PC-9 (cell line): ENCODE data around the gene SLC66A3. TPM values are rescaled to one million over a fixed set of nuclear protein-coding genes. Genes with fewer than 3 reads are reported as not detected.

Experiments used
- BruUV-seq: library from RNA; stranded (reverse); fragments of 400-500 nt; replicated peaks from 2 replicates; lab custom pipeline; 2021; lab: Mats Ljungman, UMichigan
- CTCF ChIA-PET: fragments of 300-600 bp; sonication (Branson Sonifier 250); formaldehyde crosslinking; loops from one replicate; lab custom pipeline; 2022; ENCODE audit warnings: antibody characterized with exemption; lab: Charles Lee
- POLR2A ChIA-PET: fragments of 300-600 bp; sonication (Branson Sonifier 250); formaldehyde crosslinking; loops from one replicate; lab custom pipeline; 2022; ENCODE audit warnings: antibody characterized with exemption; ENCODE audit not compliant: unreplicated experiment; lab: Charles Lee
- DNase-seq, 2 experiments: peaks; one replicate each; pipeline versions ENCODE4 v3.0.0 to v3.0.0-alpha.2; 2015 to 2022; ENCODE audit warnings: mixed read lengths in 1 of 2
- H2AFZ ChIP-seq: fragments of 200-600 bp; sonication (generic); 2 replicates; pipeline ENCODE4 v1.8.1; 2017; ENCODE audit warnings: antibody characterized with exemption
- H3F3A ChIP-seq: fragments of 200-600 bp; sonication (generic); 2 replicates; pipeline ENCODE4 v1.8.1; 2017; ENCODE audit warnings: antibody characterized with exemption, mild to moderate bottlenecking, low read depth; ENCODE audit not compliant: insufficient read depth
- H3K27ac ChIP-seq: fragments of 200-600 bp; sonication (generic); 2 replicates; pipeline ENCODE4 v1.6.1; 2016; ENCODE audit warnings: mixed run types
- H3K27me3 ChIP-seq: fragments of 200-600 bp; sonication (generic); 2 replicates; pipeline ENCODE4 v1.6.1; 2016; ENCODE audit warnings: low read depth, mixed run types; ENCODE audit not compliant: insufficient read depth
- H3K36me3 ChIP-seq: fragments of 200-600 bp; sonication (generic); 2 replicates; pipeline ENCODE4 v1.6.1; 2016; ENCODE audit warnings: low read depth, mixed run types
- H3K4me1 ChIP-seq: fragments of 200-600 bp; sonication (generic); replicated peaks from 2 replicates; pipeline ENCODE4 v1.6.1; 2016; ENCODE audit warnings: mixed run types; ENCODE audit not compliant: insufficient read depth
- H3K4me2 ChIP-seq: fragments of 200-600 bp; sonication (generic); 2 replicates; pipeline ENCODE4 v1.6.1; 2017; ENCODE audit warnings: mixed run types
- H3K4me3 ChIP-seq: fragments of 200-600 bp; sonication (generic); 2 replicates; pipeline ENCODE4 v1.6.1; 2016; ENCODE audit warnings: mixed run types
- H3K79me2 ChIP-seq: fragments of 200-600 bp; sonication (generic); 2 replicates; pipeline ENCODE4 v1.6.1; 2017; ENCODE audit warnings: low read depth, mixed run types
- H3K9me2 ChIP-seq: fragments of 200-600 bp; sonication (generic); 2 replicates; pipeline ENCODE4 v1.8.1; 2017; ENCODE audit warnings: mild to moderate bottlenecking; ENCODE audit not compliant: insufficient read depth
- H3K9me3 ChIP-seq: fragments of 200-600 bp; sonication (generic); 2 replicates; pipeline ENCODE4 v1.8.1; 2016; ENCODE audit warnings: low read depth; ENCODE audit not compliant: insufficient read depth
- H4K20me1 ChIP-seq: fragments of 200-600 bp; sonication (generic); 2 replicates; pipeline ENCODE4 v1.8.1; 2017; ENCODE audit not compliant: insufficient read depth
- EZH2 ChIP-seq: fragments of 200-600 bp; sonication (generic); IDR thresholded peaks from 2 replicates; pipeline ENCODE4 v1.8.0; 2017; ENCODE audit warnings: antibody characterized with exemption, low read depth
- intact Hi-C: fragments of 100-400 bp; cut with micrococcal nuclease; formaldehyde crosslinking; loops from one replicate; pipeline ENCODE4 v1.10.0; 2022; ENCODE audit not compliant: unreplicated experiment
- total RNA-seq: library from RNA; stranded (reverse); gene quantifications from 2 replicates; pipeline ENCODE4 v1.2.3, GENCODE V29; 2021
- TF ChIP-seq, protein P1 (sequence below): fragments of 200-600 bp; sonication (generic); conservative IDR thresholded peaks from 2 replicates; pipeline ENCODE4 v1.6.1; 2017; ENCODE audit warnings: mixed run types, antibody characterized with exemption, mild to moderate bottlenecking, moderate library complexity

Gene SLC66A3
- total RNA-seq, 1 experiment from 2014 or later = 11.9 TPM

GRCh38 chr2:11187731-11188130, 32.5 kb downstream of the SLC66A3 start:
- Histone ChIP-seq H3K27me3 (no peaks in the 10 kb centered on the region), H3K27ac (no peak overlapping the region), H4K20me1 (no peaks in the 10 kb centered on the region), H2AFZ (no peak overlapping the region), H3K4me1 (0 out of 2 replicates have a peak, but pooled peaks cover 5% of the 10 kb centered on the region), H3K36me3 (peaks cover 28% of the 10 kb centered on the region), H3K79me2 (no peaks in the 10 kb centered on the region), H3F3A (peaks cover 4% of the 10 kb centered on the region; the same call in 1 of the 2 replicates), H3K4me2 (no peak overlapping the region), H3K4me3 (no peak overlapping the region), H3K9me2 (no peaks in the 10 kb centered on the region), H3K9me3 (no peaks in the 10 kb centered on the region)
- intact Hi-C loops = no loop called here
- ChIA-PET CTCF (no interaction called here), POLR2A (no interaction called here)
- TF ChIP-seq, protein P1, sequence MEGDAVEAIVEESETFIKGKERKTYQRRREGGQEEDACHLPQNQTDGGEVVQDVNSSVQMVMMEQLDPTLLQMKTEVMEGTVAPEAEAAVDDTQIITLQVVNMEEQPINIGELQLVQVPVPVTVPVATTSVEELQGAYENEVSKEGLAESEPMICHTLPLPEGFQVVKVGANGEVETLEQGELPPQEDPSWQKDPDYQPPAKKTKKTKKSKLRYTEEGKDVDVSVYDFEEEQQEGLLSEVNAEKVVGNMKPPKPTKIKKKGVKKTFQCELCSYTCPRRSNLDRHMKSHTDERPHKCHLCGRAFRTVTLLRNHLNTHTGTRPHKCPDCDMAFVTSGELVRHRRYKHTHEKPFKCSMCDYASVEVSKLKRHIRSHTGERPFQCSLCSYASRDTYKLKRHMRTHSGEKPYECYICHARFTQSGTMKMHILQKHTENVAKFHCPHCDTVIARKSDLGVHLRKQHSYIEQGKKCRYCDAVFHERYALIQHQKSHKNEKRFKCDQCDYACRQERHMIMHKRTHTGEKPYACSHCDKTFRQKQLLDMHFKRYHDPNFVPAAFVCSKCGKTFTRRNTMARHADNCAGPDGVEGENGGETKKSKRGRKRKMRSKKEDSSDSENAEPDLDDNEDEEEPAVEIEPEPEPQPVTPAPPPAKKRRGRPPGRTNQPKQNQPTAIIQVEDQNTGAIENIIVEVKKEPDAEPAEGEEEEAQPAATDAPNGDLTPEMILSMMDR = no peak
- no peak for TF ChIP-seq EZH2
- BruUV-seq = no TSS peak
- DNase-seq = no peak

GRCh38 chr2:11196246-11196645, 41.0 kb downstream of the SLC66A3 start:
- TF ChIP-seq, protein P1 = no peak
- TF ChIP-seq EZH2 = no peak

DNA sequence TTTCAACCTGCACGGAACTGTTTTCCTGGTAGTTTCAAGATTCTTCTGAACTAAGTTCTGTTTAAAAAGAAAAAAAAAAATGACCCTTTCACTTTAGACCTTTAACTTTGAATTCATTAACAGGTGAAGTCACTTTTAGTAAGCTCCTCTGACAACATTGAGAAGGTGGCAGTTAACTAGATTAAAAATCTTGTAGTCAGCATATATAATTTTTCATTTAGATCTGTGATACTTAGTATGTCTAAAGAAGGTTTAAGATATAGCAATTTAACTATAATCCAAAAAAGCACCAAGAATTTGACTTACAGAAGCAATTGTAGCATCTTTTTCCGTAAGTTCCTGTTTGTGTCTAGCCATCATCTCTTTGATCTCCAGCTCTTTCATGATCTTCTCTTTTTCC, 45.4 kb downstream of the SLC66A3 start:
- Histone ChIP-seq H2AFZ (no peak overlapping the region), H3F3A (peaks cover 30% of the 10 kb centered on the region), H3K79me2 (no peaks in the 10 kb centered on the region), H3K9me2 (no peaks in the 10 kb centered on the region), H3K27ac (no peak overlapping the region), H3K27me3 (no peaks in the 10 kb centered on the region), H3K4me2 (no peak overlapping the region), H4K20me1 (no peaks in the 10 kb centered on the region), H3K9me3 (no peaks in the 10 kb centered on the region), H3K4me1 (peaks cover 30% of the 10 kb centered on the region), H3K36me3 (peaks cover 39% of the 10 kb centered on the region), H3K4me3 (no peak overlapping the region)
- no TSS peak for BruUV-seq
- no peak for TF ChIP-seq EZH2
- TF ChIP-seq, protein P1 = no peak
- ChIA-PET CTCF (no interaction called here), POLR2A (no interaction called here)
- intact Hi-C loops = no loop called here
- no peak for DNase-seq

More at GRCh38 chr2:11196246-11196645, 41.0 kb downstream of the SLC66A3 start:
- H3K36me3 ChIP-seq = peaks cover 55% of the 10 kb centered on the region
- no peaks in the 10 kb centered on the region for H3K79me2 ChIP-seq
- H3K4me1 ChIP-seq = 0 out of 2 replicates have a peak, but pooled peaks cover 8% of the 10 kb centered on the region
- no peaks in the 10 kb centered on the region for H3K27me3 ChIP-seq
- no peak overlapping the region for H3K4me3 ChIP-seq
- H3K27ac ChIP-seq = no peak overlapping the region
- peaks cover 8% of the 10 kb centered on the region for H3F3A ChIP-seq
- intact Hi-C loops = no loop called here
- H3K4me2 ChIP-seq = no peak overlapping the region
- no peaks in the 10 kb centered on the region for H3K9me3 ChIP-seq
- BruUV-seq = no TSS peak
- ChIA-PET POLR2A (no interaction called here), CTCF (no interaction called here)
- no peak for DNase-seq
- no peaks in the 10 kb centered on the region for H3K9me2 ChIP-seq
- H4K20me1 ChIP-seq = no peaks in the 10 kb centered on the region
- H2AFZ ChIP-seq = no peak overlapping the region
